ENCODE measurements around the gene GPR83. TPM values are rescaled to one million over a fixed set of nuclear protein-coding genes. Genes with fewer than 3 reads are reported as not detected.
"Not testable (repeated sequence)": the region's sequence is repeated elsewhere in the genome, so short reads cannot be mapped to it uniquely, and the experiment has no call there.

GPR83 gene
- total RNA-seq, 1 donor from 2014 or later, result not detected

- no peak for DNase-seq (ENCODE audit: low read depth)
Observed at GRCh38 chr11:94376841-94377240, 24.4 kb downstream of the GPR83 start.

DNA sequence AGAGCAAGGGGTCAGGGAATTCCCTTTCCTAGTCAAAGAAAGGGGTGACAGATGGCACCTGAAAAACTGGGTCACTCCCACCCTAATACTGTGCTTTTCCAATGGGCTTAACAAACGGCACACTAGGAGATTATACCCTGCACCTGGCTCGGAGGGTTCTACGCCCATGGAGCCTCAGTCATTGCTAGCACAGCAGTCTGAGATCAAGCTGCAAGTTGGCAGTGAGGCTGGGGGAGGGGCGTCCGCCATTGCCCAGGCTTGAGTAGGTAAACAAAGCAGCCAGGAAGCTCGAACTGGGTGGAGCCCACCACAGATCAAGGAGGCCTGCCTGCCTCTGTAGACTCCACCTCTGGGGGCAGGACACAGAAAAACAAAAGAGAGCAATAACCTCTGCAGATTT is 30.6 kb downstream of the GPR83 start:
- DNase-seq (ENCODE audit: low read depth), result not testable (repeated sequence)

DNA sequence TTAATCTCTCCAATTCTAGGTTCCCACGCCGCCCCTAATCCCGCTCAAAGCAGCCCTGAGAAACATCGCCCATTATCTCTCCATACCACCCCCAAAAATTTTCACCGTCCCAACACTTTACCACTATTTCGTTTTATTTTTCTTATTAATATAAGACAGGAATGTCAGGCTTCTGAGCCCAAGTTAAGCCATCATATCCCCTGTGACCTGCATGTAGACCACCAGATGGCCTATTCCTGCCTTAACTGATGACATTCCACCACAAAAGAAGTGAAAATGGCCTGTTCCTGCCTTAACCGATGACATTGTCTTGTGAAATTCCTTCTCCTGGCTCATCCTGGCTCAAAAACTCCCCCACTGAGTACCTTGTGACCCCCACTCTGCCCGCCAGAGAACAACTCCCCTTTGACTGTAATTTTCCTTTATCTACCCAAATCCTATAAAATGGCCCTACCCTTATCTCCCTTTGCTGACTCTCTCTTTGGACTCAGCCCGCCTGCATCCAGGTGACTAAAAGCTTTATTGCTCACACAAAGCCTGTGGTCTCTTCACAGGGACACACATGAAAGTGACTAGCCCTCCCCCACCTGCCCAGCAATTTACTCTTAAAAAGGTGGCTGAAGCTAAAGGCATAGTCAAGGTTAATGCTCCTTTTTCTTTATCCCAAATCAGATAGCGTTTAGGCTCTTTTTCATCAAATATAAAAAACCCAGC is 50.2 kb downstream of the GPR83 start:
- not testable (repeated sequence) for DNase-seq (ENCODE audit: low read depth)

DNA sequence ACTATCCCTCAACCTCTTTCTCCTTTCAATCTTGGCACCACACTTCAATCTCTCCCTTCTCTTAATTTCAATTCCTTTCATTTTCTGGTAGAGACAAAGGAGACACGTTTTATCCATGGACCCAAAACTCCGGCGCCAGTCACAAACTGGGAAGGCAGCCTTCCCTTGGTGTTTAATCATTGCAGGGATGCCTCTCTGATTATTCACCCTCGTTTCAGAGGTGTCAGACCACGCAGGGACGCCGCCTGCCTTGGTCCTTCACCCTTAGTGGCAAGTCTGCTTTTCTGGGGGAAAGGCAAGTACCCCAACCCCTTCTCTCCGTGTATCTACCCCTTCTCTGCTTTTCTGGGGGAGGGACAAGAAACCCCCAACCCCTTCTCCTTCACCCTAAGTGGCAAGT is 54.9 kb downstream of the GPR83 start:
- DNase-seq (ENCODE audit: low read depth), result not testable (repeated sequence)

- no peak for DNase-seq (ENCODE audit: low read depth)
Observed at GRCh38 chr11:94343495-94343894, 57.7 kb downstream of the GPR83 start.

DNA sequence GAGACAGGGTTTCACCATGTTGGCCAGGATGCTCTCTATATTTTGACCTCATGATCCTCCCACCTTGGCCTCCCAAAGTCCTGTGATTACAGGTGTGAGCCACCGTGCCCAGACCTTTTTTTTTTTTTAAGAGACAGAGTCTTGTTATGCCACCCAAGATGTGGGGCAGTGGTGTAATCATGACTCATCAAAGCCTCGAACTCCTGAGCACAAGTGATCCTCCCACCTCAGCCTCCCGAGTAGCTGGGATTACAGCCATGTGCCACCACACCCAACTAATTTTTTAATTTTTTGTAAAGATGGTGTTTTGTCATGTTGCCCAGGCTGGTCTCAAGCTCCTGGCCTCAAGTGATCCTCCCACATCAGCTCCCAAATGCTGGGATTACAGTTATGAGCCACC is 59.0 kb downstream of the GPR83 start:
- DNase-seq (ENCODE audit: low read depth), result no peak

DNA sequence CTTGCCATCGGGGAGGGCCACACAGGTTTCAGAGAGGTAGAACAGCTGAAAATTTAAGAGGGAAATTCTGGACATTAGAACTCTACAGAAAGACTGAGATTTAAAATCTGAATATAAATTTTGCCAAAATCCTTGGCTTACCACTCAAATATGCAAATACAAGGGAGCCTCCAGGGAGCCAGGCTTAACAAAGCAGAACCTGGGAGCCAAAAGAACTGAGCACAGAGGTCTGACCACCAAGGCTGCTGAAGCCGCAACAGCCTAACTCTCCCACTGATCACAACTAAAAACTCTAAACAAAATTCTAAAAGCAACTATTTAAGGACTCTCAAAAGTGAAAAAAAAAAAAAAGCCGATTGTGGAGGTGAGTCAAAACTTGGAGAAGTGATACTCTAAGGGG is 62.6 kb downstream of the GPR83 start:
- DNase-seq (ENCODE audit: low read depth), result no peak

DNA sequence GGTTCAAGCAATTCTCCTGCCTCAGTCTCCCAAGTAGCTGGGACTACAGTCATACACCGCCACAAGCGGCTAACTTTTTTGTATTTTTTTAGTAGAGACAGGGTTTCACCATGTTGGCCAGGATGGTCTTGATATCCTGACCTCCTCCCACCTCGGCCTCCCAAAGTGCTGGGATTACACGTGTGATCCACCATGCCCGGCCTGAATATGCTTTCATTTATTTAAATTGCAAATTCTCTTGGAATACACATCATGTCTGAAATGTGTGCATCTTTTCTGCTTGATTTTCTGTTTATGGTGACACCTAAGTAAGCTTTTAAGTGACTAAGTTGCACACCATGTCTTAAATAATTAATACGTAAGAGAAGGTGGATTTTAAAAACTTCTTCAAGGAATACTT is 65.2 kb downstream of the GPR83 start:
- no peak for DNase-seq (ENCODE audit: low read depth)

DNA sequence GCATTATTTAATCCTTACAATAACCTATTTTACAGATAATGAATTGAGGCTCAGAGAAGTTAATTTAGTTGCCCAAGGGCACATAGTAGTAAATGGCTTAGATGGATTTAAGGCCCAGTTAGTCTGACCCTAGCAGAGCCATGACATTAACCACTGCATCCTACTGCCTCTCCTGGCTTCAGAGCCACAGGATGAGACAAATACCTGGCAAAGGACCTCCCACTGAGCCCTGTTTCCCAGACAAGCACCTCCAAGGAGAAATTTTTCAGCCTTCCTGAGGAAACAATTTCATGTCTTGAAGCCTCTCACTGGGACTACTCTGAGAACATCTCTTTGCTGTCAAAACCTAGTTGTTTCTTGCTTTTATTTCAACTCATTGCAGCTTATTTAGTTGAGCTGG is 68.4 kb downstream of the GPR83 start:
- DNase-seq (ENCODE audit: low read depth), result no peak

DNA sequence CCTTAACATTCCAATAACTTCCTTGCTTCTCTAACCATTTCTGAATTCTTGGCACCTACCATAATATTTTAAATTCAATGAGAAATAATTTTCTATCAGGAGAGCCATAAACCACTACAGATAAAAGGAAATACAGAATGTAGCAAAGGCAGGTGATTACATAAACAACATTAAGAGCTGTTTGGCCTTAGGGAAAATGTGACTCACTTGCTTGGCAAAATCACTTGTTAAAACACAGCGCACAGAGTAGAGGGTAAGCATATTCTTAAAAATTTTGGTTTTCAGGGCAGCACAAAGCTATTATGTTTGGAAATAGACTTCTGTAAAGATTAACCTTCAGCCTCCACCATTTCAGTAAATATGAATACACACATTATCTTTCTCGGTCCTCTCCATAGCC is 70.4 kb downstream of the GPR83 start:
- DNase-seq (ENCODE audit: low read depth), result no peak

DNA sequence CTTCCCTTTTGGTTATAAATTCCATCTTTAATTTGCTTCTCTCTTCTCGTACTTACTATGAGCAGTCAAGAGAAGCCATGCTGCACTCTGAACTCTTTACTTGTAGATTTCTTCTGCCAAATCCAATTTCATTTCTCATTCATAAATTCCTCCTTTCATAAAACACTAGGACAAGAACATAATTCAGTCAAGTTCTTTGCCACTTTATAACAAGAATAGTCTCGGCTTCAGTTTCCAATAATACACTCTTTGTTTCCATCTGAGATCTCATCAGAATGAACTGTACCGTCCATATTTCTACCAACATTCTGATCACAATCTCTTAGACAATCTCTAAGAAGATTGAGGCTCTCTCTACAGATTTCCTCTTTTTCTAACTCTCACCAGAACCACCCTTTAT is 71.7 kb downstream of the GPR83 start:
- DNase-seq (ENCODE audit: low read depth), result no peak

DNA sequence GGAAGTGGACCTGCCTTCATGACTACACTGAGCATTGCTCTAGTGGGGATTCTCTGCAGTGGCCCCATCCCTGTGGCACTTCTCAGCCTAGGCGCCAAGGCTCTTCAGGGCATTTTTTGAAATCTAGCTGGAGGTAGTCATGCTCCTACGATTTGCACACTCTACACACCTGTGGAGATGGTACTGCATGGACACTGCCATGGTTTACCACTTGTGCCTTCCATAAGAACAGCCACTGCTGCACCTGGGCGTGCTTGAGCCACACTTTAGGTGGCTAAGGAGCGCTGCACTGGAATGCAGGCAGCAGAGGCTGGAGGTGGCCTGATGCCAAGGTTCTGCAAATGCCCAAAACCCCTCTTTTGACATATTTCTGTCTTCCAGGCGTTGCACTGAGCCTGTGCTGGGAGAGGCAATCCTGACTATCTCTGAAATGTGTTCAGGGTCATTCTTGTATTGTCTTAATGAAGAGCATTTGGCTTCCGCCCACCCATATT is 72.6 kb downstream of the GPR83 start:
- DNase-seq (ENCODE audit: low read depth), result no peak

Other genes starting within 250 kb of the GPR83 start
- not detected in 2 replicates for gene IZUMO1R, start 96.8 kb downstream of the GPR83 start, total RNA-seq
- gene MRE11, start 92.4 kb upstream of the GPR83 start, total RNA-seq, result 12.1 and 13.2 TPM in 2 replicates
- gene ANKRD49, start 92.6 kb upstream of the GPR83 start, total RNA-seq, result 12.4 and 12.5 TPM in 2 replicates
- not detected in 2 replicates for gene C11orf97, start 111.0 kb upstream of the GPR83 start, total RNA-seq
- 3.9 and 4.0 TPM in 2 replicates for gene FUT4, start 142.5 kb upstream of the GPR83 start, total RNA-seq
- gene PIWIL4, start 165.9 kb upstream of the GPR83 start, total RNA-seq, result 0.72 and 0.73 TPM in 2 replicates